GM12878 (cell line): ENCODE data around the gene NSG1. TPM values are rescaled to one million over a fixed set of nuclear protein-coding genes. Genes with fewer than 3 reads are reported as not detected.

Source experiments
- ATAC-seq: fragments of 200-7000 bp; cut with Tn5 transposase; 3 replicates; pipeline ENCODE4 v1.9.1; 2020; ENCODE audit warnings: mild to moderate bottlenecking, moderate library complexity
- BruUV-seq: library from RNA; stranded (reverse); fragments of 400-500 nt; replicated peaks from 2 replicates; lab custom pipeline; 2021; lab: Mats Ljungman, UMichigan
- CTCF ChIA-PET: fragments of 300-600 bp; sonication (Branson Sonifier 250); formaldehyde crosslinking; extraction: SDS; loops from one replicate; lab custom pipeline; 2021; ENCODE audit warnings: inconsistent platforms; lab: Yijun Ruan, JAX
- POLR2A ChIA-PET: fragments of 350-600 bp; formaldehyde crosslinking; extraction: SDS; loops from one replicate; lab custom pipeline; 2021; ENCODE audit warnings: inconsistent platforms; lab: Charles Lee
- RAD21 ChIA-PET: fragments of 300-600 bp; sonication (Branson Sonifier 250); formaldehyde crosslinking; loops from one replicate; lab custom pipeline; 2023; ENCODE audit warnings: antibody characterized with exemption; ENCODE audit not compliant: unreplicated experiment; lab: Charles Lee
- SMC1A ChIA-PET: fragments of 300-600 bp; sonication (Branson Sonifier 250); formaldehyde crosslinking; loops from one replicate; lab custom pipeline; 2023; ENCODE audit not compliant: unreplicated experiment, uncharacterized antibody; lab: Charles Lee
- DNase-seq: peaks from one replicate; pipeline ENCODE4 v3.0.0-alpha.2; 2011; ENCODE audit warnings: low read depth, low spot score
- FAIRE-seq: peaks from 3 replicates; lab custom pipeline; 2011; peaks lifted over from hg19 to GRCh38; lab: Jason Lieb, UNC
- H2AFZ ChIP-seq: 2 replicates; pipeline ENCODE4 v1.6.0; 2011; ENCODE audit warnings: low read depth, low read length, control low read depth; ENCODE audit not compliant: control insufficient read depth
- H3K27ac ChIP-seq: 2 replicates; pipeline ENCODE4 v1.5.1; 2011; ENCODE audit warnings: control low read depth; ENCODE audit not compliant: control insufficient read depth, insufficient read depth
- H3K27me3 ChIP-seq, 2 experiments: replicated peaks in 1 of 2; 2 replicates each; pipeline versions ENCODE4 v1.6.0 to v1.6.1; 2011; ENCODE audit warnings: low read length in 1 of 2; ENCODE audit not compliant: control insufficient read depth in 2 of 2, insufficient read depth in 2 of 2
- H3K36me3 ChIP-seq, 2 experiments: 2 replicates each; pipeline ENCODE4 v1.5.1; 2011; ENCODE audit warnings: low read length in 1 of 2; ENCODE audit not compliant: control insufficient read depth in 2 of 2, insufficient read depth in 2 of 2
- H3K4me1 ChIP-seq: 2 replicates; pipeline ENCODE4 v1.6.1; 2011; ENCODE audit warnings: mild to moderate bottlenecking, low read length, moderate library complexity, mixed read lengths; ENCODE audit not compliant: control insufficient read depth, insufficient read depth
- H3K4me2 ChIP-seq: 2 replicates; pipeline ENCODE4 v1.6.0; 2011; ENCODE audit warnings: control low read depth; ENCODE audit not compliant: control insufficient read depth, insufficient read depth
- H3K4me3 ChIP-seq: fragments of 200-600 bp; sonication (generic); 2 replicates; pipeline ENCODE4 v1.5.1; 2016
- H3K79me2 ChIP-seq: 2 replicates; pipeline ENCODE4 v1.6.0; 2011; ENCODE audit warnings: low read length; ENCODE audit not compliant: control insufficient read depth, insufficient read depth
- H3K9ac ChIP-seq: 2 replicates; pipeline ENCODE4 v1.8.0; 2011; ENCODE audit warnings: low read length, control low read depth, mixed read lengths; ENCODE audit not compliant: control insufficient read depth, insufficient read depth
- H3K9me3 ChIP-seq: replicated peaks from 3 replicates; pipeline ENCODE4 v1.5.1; 2011; ENCODE audit warnings: mild to moderate bottlenecking, low read length; ENCODE audit not compliant: control insufficient read depth, insufficient read depth
- H4K20me1 ChIP-seq: 2 replicates; pipeline ENCODE4 v1.6.0; 2011; ENCODE audit not compliant: control insufficient read depth, insufficient read depth
- ASH2L ChIP-seq: fragments of 300-600, 200-600 bp; sonication (generic); IDR thresholded peaks from 2 replicates; pipeline ENCODE4 v1.6.1; 2017; ENCODE audit warnings: low read depth, mild to moderate bottlenecking, borderline replicate concordance
- ELK1 ChIP-seq: IDR thresholded peaks from 2 replicates; pipeline ENCODE4 v1.6.1; 2012; ENCODE audit warnings: low read depth, low read length, improper control_type of control experiment
- HDAC2 ChIP-seq: fragments of 200-600 bp; sonication (generic); IDR thresholded peaks from 2 replicates; pipeline ENCODE4 v1.6.1; 2017
- NR2C1 ChIP-seq: fragments of 450-650 bp; IDR thresholded peaks from 2 replicates; pipeline ENCODE4 v1.6.1; 2017; ENCODE audit warnings: antibody characterized with exemption, mild to moderate bottlenecking, moderate library complexity
- USF1 ChIP-seq: IDR thresholded peaks from 2 replicates; pipeline ENCODE4 v1.6.1; 2011; ENCODE audit warnings: borderline replicate concordance, low read depth, mild to moderate bottlenecking, moderate library complexity, mixed read lengths, low read length; ENCODE audit not compliant: insufficient read depth; ENCODE audit errors: extremely low read length
- WGBS: methylation state at CpG from one replicate; pipeline ENCODE4 v1.1.6; 2016; ENCODE audit warnings: low lambda C conversion rate; ENCODE audit not compliant: insufficient replicate concordance, insufficient coverage; ENCODE audit errors: missing lambda C conversion rate; 5-methylcytosine and 5-hydroxymethylcytosine counted together
- in situ Hi-C: fragments of 300-500 bp; cut with MboI; formaldehyde crosslinking; loops from 9 replicates; pipeline ENCODE4 v1.14.3; 2018; ENCODE audit warnings: mixed read lengths
- intact Hi-C: fragments of 100-400 bp; cut with micrococcal nuclease; formaldehyde crosslinking; loops from one replicate; pipeline ENCODE4 v1.14.2; 2022; ENCODE audit not compliant: unreplicated experiment
- polyA plus RNA-seq, 11 experiments: library from polyadenylated mRNA; depleted of rRNA in 4 of 11; unstranded in 6 of 11; stranded (reverse) in 5 of 11; fragments of >200 nt; fragmentation: Nextera tagmentation in 4 of 11; fragmentation: Illumina TruSeq in 1 of 11; extraction: Ambion mirVana in 4 of 11; extraction: Trizol in 1 of 11; gene quantifications; 1 replicate in 1 of 11; 2 replicates in 10 of 11; pipeline versions ENCODE4 v1.2.1 to v1.2.3, GENCODE V29; 2011 to 2016; ENCODE audit warnings: inconsistent platforms in 2 of 11, missing spikeins in 2 of 11, low read depth in 1 of 11
- total RNA-seq, 4 experiments: library from RNA; depleted of rRNA in 3 of 4; stranded (reverse); fragments of >200 nt in 3 of 4; fragmentation: Illumina TruSeq in 1 of 4; extraction: Trizol in 1 of 4; gene quantifications; 2 replicates each; pipeline versions ENCODE4 v1.2.1 to v1.2.3, GENCODE V29; 2013 to 2021

Gene NSG1
- total and polyA plus RNA-seq, 10 of the 15 experiments (the other 5 are each of a cell fraction or from before 2014, with no cell fraction given): 0.03 to 0.19 (median 0.10) TPM; not detected in 5

DNA sequence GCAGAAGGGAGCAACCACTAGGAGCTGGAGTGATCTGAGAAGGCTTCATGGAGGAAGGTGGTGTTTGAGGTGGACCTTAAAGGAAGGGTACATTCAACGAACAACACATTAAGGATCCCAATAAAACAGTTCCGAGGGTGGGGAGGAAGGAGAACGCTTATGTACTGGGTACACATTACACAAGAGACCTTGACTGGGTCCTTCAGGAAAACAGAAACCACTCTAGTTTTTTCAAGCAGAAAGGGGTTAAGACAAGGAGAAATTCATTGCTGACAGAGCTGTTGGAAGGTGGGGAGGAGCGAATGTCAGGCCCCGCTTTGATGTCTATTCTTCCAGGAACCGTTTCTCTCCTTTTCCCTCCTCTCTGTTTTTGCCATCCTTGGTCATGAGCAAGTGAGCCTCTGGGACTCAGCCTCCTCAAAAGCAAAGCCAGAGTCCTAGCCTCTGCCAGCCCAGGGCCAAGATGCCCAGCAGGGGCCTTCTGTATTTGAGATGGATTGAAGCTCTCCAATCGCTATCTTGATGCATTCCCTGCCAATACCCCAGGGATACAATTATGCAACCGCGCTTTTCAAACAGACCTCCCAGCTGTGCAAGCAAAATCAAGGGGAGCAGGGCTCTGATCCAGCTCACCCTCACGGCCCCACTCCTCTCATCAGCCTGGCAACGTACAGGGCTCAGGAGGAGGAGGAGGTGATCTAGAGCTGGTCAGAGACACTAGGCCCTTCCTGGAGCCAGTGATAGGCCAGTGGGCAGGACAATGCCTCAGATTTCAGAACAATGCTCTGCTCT is 48.5 kb upstream of the NSG1 start:
- TF ChIP-seq HDAC2: no peak
- no peak for TF ChIP-seq ASH2L
- no peak for TF ChIP-seq USF1
- TF ChIP-seq ELK1: no peak
- no peak for TF ChIP-seq NR2C1
- TF ChIP-seq, all 136 proteins: peak for 0
- POLR2A ChIA-PET: interaction anchor here (0.7 kb wide), 1 partner anchor 78 kb away, joined by 3 read pairs; no protein-coding TSS in a partner anchor
- RAD21 ChIA-PET: no interaction called here
- FAIRE-seq (no peak), ATAC-seq (no peak), DNase-seq (no peak)
- BruUV-seq: no TSS peak
- Histone ChIP-seq H3K9me3 (no peaks in the 10 kb centered on the region), H3K9ac (no peak overlapping the region), H3K27me3 (no peaks in the 10 kb centered on the region), H4K20me1 (no peaks in the 10 kb centered on the region), H3K79me2 (no peaks in the 10 kb centered on the region), H3K4me2 (no peak overlapping the region), H3K36me3 (no peaks in the 10 kb centered on the region), H3K27ac (no peak overlapping the region), H2AFZ (no peak overlapping the region), H3K4me1 (peaks cover under 1% of the 10 kb centered on the region; the same call in 1 of the 2 replicates), H3K4me3 (no peak overlapping the region)
- CTCF ChIA-PET: interaction anchor here (0.7 to 8.7 kb wide), 4 partner anchors 57 to 155 kb away, joined by 3 to 58 read pairs (median 5); no protein-coding TSS in a partner anchor
- intact Hi-C loops: no loop called here
- WGBS: 66% methylated on average over 11 of the region's 11 CpGs
- SMC1A ChIA-PET: interaction anchor here (0.7 to 0.9 kb wide), 2 partner anchors 56 to 88 kb away, joined by 3 read pairs; no protein-coding TSS in a partner anchor
- in situ Hi-C loops: loop anchor here (5.0 to 25.0 kb wide), 2 partner anchors 86 to 351 kb away; no protein-coding TSS in a partner anchor
